CD4-positive, alpha-beta T cell treated with Interleukin-10 for 1 hour (primary cell): ENCODE measurements around the gene VANGL2.
"Not testable (repeated sequence)": the region's sequence is repeated elsewhere in the genome, so short reads cannot be mapped to it uniquely, and the experiment has no call there.

Experiments used
- DNase-seq: peaks from one replicate; pipeline ENCODE4 v3.0.0-alpha.2; 2020

Gene VANGL2

GRCh38 chr1:160370561-160371345, 29.6 kb upstream of the VANGL2 start:
- DNase-seq, result no peak

DNA sequence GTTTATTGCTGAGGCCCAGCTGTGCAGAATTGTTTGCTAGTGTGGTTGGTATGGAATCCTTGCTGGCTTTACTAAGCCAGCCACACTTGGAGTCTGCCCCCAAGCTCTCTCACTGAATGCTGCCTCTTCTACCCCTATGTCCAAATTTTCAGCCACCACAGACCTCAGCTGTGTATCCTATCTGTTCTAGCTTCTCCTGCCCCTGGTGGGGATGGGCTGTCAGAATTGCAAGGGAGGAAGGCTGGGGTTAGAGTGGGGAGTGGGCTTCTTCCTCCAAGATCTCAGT, 29.1 kb upstream of the VANGL2 start:
- no peak for DNase-seq

DNA sequence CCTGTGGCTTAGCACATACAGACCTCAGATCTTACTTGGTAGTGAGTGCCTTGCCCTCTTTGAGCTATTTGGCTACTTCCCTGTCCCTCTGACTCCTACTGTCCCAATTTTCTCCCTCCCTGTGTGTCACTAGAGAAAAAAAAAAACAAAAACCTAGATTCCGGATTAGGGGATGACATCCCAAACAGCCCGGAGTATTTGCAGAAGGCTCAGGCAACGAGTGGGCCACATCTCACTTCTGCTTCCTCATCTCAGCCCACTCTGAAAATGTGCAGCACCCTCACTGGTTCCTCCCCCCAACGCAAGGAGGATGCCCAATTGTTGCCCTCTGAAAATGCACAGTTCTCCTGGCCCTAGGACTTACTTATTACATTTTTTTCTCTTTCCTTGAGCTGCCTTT, 28.6 kb upstream of the VANGL2 start:
- no peak for DNase-seq

DNA sequence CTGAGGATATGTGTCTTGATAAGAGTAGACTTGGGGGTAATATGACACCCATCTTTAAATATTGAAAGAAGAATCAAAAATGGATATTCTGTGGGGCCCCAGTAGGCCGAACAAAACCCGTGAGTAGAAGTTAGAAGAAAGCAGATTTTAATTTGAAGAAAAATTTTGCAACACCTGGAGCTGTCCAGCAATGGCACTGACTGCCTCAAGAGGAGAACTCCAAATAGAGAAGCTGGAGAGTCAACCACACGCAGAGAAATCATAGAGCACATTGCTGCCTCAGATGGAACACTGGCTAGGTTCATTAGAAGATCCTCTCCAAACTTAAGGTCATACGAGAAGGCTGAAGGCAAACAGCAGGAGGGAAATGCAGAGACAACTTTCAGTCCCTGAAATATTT, 26.7 kb upstream of the VANGL2 start:
- no peak for DNase-seq

DNA sequence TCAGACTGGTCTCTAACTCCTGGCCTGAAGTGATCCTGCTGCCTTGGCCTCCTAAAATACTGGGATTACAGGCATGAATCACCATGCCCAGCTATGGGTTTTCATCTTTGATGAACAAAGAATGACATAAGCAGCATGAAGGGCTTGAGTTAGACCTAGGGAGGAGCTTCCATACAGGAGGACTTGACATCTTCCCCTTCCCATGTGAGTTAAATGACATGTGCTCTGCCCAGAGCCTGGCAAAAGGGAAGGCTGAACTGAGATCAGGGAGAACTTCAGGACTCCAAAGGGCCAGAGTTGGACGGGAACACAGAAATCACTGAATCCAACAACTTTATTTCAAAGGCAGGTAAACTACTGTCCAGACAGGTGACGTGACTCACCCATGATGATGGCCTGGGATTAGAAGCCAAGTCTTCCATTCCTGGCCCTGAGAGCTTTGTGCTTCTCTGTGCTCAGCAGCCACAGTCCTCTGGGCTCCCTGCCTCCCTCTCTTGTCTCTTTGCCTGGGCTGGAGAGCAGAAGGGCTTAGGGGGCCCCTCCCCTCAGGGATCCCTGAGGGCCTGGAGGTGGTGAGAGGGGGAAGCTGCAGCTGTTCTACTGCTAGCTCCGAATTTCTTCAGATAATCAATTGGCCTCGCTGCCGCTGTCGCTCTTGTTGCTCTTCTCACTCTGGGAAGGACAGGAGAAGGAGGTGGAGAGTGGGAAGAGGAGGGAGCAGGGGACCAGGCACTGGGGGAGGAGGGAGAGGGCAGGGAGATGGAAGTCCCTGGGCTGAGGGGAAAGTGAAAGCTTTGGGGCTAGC, 25.9 kb upstream of the VANGL2 start:
- no peak for DNase-seq

GRCh38 chr1:160375788-160376524, 24.4 kb upstream of the VANGL2 start:
- peak; percentile 8 for DNase-seq

DNA sequence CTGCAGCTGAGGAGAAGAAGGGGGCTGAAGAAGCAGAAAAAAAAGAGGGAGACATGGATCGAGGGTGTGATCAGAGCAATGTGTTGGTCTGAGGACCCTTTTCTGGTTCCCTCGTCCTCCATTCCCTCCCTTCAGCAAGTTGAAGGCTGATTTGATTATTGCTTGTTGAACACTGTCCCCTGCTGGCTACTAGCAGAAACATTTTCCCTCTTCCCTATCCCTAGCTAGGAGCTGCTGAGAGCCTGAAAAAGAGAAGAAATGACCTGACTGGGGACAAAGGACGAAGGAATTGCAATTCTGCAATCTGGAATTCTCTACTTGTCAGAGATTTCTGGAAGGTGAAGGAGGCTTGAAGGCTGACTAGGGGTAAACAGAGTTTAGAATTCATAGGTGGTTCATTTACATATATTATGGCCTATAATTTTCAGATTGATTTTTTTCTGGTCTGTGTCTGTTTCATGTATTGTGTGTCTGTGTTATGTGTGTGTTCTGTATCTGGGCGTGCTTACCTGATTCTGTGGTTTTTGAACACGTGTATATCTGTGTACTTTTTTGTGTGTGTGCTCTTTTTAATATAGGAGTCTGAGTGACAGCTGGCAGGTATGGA, 23.7 kb upstream of the VANGL2 start:
- DNase-seq, result peak; percentile 62

- no peak for DNase-seq
These were observed 22.7 kb upstream of the VANGL2 start for GRCh38 chr1:160377585-160378206.

- not testable (repeated sequence) for DNase-seq
These were observed 15.6 kb upstream of the VANGL2 start for GRCh38 chr1:160384812-160385211.

- not testable (repeated sequence) for DNase-seq
These were observed 12.0 kb upstream of the VANGL2 start for GRCh38 chr1:160388406-160388805.

DNA sequence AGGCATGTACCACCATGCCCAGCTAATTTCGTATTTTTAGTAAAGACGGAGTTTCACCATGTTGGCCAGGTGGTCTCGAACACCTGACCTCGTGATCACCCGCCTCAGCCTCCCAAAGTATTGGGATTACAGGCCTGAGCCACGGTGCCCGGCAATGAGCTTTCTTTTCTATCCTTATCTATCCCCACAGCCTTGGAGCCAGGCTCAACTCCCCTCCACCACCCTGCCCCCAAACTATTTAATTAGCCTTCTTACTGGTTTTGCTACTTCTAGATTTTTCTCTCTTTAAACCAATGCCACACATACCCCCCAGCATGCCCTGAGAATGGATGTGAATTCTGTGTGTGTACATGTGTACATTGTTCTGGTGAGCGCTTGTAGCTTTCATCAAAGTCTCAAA, 5.7 kb upstream of the VANGL2 start:
- DNase-seq, result no peak

DNA sequence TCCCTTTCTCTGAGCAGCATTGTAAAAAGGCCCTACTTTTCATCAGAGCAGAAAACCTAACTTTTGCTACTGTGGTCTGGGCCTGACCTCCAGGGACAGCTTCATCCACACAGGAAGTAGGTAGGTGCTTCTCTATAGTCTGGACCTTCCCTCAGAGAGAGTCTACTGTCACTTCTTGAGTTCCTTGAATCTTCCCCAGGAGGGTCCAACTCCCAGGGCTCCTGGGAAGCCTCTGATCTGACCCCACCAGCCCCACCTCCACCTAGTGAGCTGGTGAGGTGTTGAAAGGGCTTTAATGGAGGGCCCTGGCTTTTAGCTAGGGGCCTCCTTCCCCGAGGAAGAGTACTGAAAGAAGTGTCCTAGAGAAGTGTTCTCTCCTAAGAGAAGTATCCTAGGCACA, 2.7 kb upstream of the VANGL2 start:
- DNase-seq, result no peak

DNA sequence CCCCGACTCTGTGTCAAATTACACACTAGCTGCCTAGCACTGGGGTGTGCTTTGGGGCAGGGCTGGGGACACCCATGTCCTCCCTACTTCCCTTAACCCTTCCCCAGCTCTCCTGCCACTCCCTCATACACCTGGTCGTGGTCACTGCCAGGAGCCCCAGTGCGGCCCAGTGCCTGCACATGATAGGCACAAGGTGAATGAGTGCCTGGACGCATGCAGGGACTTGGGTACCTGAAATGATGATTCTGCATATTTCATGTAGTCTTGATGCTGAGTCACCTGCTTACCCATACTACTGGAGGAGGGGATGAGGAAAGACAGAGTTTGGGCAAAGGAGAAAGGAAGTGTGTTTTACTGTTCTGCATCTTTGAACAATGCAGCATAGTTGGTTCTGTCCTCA, 1.5 kb upstream of the VANGL2 start:
- DNase-seq, result no peak

DNA sequence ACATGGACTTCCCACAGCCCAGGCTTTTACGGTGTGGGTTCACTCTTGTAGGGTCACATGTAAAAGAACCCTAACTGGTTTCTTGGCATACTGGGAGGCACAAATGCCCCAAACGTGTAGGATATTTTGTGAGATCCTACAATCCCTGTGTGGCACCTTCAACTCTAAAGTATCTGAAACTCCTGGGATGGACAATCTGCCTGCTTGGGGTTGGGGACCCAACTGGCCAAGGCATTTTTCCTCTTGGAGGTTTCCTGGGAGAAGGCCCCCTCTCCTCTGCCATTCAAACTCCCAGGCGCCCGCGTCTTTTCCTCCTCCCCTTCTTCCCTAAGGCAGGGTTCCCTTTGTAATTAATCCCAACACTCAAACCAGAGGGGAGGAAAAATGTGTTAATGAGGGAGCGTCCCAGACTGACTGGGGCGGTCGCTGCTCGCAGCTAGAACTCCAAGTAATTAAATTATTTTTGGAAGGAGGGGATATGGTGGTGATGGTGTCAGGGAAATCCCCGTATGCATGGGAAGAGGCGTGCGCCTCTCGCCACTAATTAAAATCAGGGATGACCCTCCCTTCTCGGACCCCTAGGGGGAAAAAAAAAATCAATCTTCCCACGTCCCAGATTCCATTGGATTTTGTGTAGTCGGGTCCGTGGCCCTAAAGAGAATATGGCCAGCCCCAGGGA, 681 bp upstream of the VANGL2 start:
- DNase-seq, result no peak

- peak; percentile 3 for DNase-seq
These were observed 502 bp downstream of the VANGL2 start for GRCh38 chr1:160400646-160401486.

GRCh38 chr1:160401487-160401805, 1.1 kb downstream of the VANGL2 start:
- DNase-seq, result no peak

DNA sequence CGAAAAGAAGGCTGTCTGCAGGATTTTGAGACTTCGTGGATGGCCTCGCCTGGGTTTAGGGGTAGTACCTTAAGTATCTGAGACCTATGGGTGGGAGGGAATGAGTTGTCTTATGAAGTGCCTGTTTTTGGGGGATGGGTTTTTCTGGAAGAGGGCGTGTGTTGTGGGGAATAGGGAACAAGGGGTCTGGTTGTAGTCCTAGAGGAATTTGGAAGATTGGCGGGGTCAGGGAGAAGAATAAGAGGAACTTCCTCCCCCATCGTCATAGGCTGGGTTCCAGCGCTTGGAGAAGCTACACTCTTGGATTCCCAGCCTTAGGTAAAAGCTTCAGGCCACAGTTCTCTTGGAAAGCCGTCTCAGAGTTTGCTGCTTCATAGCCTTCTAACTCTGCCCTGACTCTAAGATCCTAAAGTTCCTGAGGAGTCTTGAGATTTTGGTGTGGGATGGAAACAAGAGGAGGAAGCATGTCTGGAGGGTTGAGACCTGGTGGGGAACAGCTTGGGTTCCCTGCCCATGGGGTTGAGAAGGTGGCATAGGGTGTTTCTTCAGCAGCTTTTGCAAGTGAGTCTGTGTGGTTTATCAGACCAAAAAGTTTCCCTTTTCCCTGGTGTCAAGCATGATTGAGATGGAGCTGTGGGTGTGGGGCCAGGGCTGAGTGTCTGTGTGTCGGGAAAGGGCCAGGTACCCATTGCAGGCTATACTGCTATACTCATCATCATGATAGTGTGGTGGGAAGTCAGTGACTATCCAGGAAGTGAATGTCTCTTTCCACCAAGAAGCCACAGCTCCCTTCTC, 1.8 kb downstream of the VANGL2 start:
- no peak for DNase-seq

DNA sequence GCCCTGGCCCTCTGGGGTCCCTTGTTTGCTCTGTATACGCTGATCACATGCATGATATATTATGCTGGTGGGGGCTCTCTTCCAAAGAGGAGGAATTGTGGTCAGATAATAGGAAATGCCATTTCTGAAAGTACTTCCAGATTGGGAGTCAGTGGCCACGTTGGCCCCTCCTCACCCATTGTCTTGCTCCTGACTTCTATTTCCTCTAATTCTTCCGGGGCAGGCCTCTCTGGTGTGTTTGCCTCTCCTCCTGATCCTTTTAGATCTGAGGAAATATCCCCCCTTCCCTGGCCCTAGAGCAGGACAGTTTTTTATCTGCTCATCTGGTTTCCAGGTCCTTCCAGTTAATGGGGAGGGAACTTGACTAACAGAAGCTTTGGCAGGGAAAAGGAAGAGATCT, 2.9 kb downstream of the VANGL2 start:
- no peak for DNase-seq

DNA sequence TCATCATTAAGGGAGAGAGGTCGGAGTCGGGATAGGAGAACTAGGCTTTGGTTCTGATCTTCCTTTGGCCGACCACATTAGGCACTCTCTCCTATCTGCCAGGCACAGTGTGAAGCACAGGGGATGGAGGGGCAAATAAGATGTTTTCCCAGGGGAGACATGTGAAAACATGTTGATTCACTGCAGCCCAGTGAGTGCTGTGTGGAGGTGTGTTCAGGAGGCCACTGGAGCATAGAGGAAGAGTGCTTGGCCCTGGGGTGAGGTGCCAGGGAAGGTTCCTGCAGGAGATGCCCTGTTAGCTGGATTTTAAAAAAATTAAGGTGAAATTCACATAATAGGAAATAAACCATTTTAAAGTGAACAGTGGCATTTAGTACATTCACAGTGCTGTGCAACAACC, 3.7 kb downstream of the VANGL2 start:
- no peak for DNase-seq

GRCh38 chr1:160405331-160405877, 5.0 kb downstream of the VANGL2 start:
- no peak for DNase-seq
